Breast epithelium (tissue), 4 donors: ENCODE data around the gene RPS6KC1. TPM values are rescaled to one million over a fixed set of nuclear protein-coding genes. Genes with fewer than 3 reads are reported as not detected.

Source experiments
- DNase-seq, 2 donors: peaks; one replicate each; pipeline ENCODE4 v3.0.0-alpha.2; 2019; ENCODE audit warnings: low spot score in 2 of 2
- H3K27ac ChIP-seq, 2 donors: fragments of 200-600 bp; sonication (generic) in 1 of 2; one replicate each; pipeline ENCODE4 v1.5.1; 2016 to 2019; ENCODE audit warnings: mild to moderate bottlenecking in 1 of 2
- H3K27me3 ChIP-seq, 2 donors: fragments of 200-600 bp; sonication (generic) in 1 of 2; one replicate each; pipeline versions ENCODE4 v1.5.1 to v1.6.0; 2017 to 2019; ENCODE audit warnings: control low read depth in 1 of 2, mild to moderate bottlenecking in 1 of 2
- H3K36me3 ChIP-seq: fragments of 200-600 bp; one replicate; pipeline ENCODE4 v1.5.1; 2019
- H3K4me1 ChIP-seq, 2 donors: fragments of 200-600 bp; sonication (generic); one replicate each; pipeline ENCODE4 v1.5.1; 2016 to 2019; ENCODE audit warnings: control low read depth in 1 of 2
- H3K4me3 ChIP-seq, 3 donors: fragments of 200-600 bp; sonication (generic); 1 replicate in 2 of 3; 2 replicates in 1 of 3; pipeline ENCODE4 v1.5.1; 2016 to 2019; ENCODE audit warnings: mild to moderate bottlenecking in 3 of 3, moderate library complexity in 2 of 3
- H3K9me3 ChIP-seq, 2 donors: fragments of 200-600 bp; sonication (generic) in 1 of 2; one replicate each; pipeline ENCODE4 v1.5.1; 2016 to 2019; ENCODE audit warnings: control low read depth in 1 of 2
- POLR2A ChIP-seq: fragments of 450-650 bp; IDR thresholded peaks from one replicate; pipeline ENCODE4 v1.6.1; 2016; ENCODE audit warnings: antibody characterized with exemption, mild to moderate bottlenecking, moderate library complexity
- POLR2AphosphoS5 ChIP-seq, 3 donors: sonication (generic); formaldehyde crosslinking; IDR thresholded peaks; one replicate each; pipeline ENCODE4 v1.6.1; 2017; ENCODE audit warnings: antibody characterized with exemption in 3 of 3
- intact Hi-C: fragments of 100-400 bp; cut with DNase I; formaldehyde crosslinking; loops from one replicate; pipeline ENCODE4 v1.15.1; 2023; ENCODE audit warnings: low total_unique reads
- total RNA-seq, 3 donors: library from RNA; depleted of rRNA; stranded (reverse); fragments of >200 nt; gene quantifications; one replicate each; pipeline ENCODE4 v1.1.0, GENCODE V29; 2016
- TF ChIP-seq, protein P1 (sequence below), 3 donors: fragments of 450-650 bp; IDR thresholded peaks; one replicate each; pipeline ENCODE4 v1.5.1; 2016 to 2017; ENCODE audit warnings: antibody characterized with exemption in 3 of 3, mild to moderate bottlenecking in 3 of 3, moderate library complexity in 3 of 3

The RPS6KC1 gene
- total RNA-seq, 3 donors from 2014 or later: 26.2 to 32.1 (median 28.2) TPM

DNA sequence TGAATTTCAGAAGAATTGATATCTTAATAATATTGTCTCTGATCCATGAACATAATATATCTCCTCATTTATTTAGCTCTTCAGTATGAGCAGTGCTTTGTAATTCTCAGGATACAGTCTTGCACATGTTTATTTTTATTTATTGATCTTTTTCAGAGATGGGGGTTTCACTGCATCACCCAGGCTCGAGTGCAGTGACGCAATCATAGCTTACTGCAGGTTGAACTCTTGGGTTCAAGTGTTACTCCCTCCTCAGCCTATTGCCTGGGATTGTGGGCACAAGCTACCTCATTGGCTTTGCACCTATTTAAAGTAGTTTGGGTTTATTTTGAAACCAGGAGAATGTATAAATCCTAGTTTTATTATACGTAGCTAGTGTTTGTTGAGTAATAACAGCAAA, 4.7 kb downstream of the RPS6KC1 start:
- TF ChIP-seq, protein P1, sequence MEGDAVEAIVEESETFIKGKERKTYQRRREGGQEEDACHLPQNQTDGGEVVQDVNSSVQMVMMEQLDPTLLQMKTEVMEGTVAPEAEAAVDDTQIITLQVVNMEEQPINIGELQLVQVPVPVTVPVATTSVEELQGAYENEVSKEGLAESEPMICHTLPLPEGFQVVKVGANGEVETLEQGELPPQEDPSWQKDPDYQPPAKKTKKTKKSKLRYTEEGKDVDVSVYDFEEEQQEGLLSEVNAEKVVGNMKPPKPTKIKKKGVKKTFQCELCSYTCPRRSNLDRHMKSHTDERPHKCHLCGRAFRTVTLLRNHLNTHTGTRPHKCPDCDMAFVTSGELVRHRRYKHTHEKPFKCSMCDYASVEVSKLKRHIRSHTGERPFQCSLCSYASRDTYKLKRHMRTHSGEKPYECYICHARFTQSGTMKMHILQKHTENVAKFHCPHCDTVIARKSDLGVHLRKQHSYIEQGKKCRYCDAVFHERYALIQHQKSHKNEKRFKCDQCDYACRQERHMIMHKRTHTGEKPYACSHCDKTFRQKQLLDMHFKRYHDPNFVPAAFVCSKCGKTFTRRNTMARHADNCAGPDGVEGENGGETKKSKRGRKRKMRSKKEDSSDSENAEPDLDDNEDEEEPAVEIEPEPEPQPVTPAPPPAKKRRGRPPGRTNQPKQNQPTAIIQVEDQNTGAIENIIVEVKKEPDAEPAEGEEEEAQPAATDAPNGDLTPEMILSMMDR (IDR thresholded peaks at IDR 0.05): no peak
- no peak for TF ChIP-seq POLR2A
- no peak for TF ChIP-seq POLR2AphosphoS5 (IDR thresholded peaks at IDR 0.05)
- H3K9me3 ChIP-seq: peaks cover 0 to 5% of the 10 kb centered on the region in 2 donors
- H3K27me3 ChIP-seq: no peaks in the 10 kb centered on the region
- H3K4me1 ChIP-seq: no peaks in the 10 kb centered on the region
- H3K4me3 ChIP-seq: no peak overlapping the region
- H3K27ac ChIP-seq: no peak overlapping the region
- DNase-seq: no peak
- H3K36me3 ChIP-seq: no peaks in the 10 kb centered on the region
- intact Hi-C loops: no loop called here

DNA sequence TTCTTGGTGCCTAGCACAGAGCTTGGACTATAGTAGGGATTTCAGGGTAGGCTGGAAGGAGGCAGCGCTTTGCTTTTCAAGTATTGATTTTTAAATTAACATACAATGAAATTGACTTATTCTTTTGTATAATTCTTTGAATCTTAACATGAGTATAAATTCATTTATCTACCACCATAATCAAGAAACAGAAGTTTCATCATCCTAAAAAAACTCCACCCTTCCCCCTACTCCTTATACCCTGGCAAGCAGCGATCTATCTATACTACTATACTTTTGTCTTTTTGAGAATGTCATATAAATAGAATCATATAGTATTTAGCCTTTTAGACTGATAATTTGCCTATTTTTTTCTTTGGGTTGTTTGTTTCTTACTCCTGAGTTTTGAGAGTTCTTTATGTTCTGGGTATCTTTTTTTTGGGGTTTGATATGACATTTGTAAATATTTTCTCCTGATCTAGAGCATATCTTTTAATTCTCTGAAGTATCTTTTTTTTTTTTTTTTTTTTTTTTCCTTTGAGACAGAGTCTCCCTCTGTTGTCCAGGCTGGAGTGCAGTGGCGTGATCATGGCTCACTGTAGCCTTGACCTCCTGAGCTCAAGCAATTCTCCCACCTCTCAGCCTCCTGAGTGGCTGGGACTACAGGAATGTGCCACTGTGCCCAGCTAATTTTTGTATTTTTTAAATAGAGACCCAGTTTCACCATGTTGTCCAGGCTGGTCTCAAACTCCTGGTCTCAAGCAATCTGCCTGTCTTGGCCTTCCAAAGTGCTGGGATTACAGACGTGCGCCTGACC, 6.4 kb downstream of the RPS6KC1 start:
- Histone ChIP-seq H3K4me1 (no peaks in the 10 kb centered on the region), H3K27ac (no peak overlapping the region), H3K9me3 (peaks cover 0 to 5% of the 10 kb centered on the region in 2 donors), H3K36me3 (no peaks in the 10 kb centered on the region), H3K27me3 (no peaks in the 10 kb centered on the region), H3K4me3 (no peak overlapping the region)
- intact Hi-C loops: no loop called here
- TF ChIP-seq POLR2AphosphoS5 (IDR thresholded peaks at IDR 0.05) (no peak), POLR2A (no peak)
- TF ChIP-seq, protein P1 (IDR thresholded peaks at IDR 0.05): no peak
- DNase-seq: no peak

- TF ChIP-seq POLR2A (no peak), POLR2AphosphoS5 (IDR thresholded peaks at IDR 0.05) (no peak)
- TF ChIP-seq, protein P1 (IDR thresholded peaks at IDR 0.05): no peak
- H3K4me1 ChIP-seq: no peaks in the 10 kb centered on the region
- intact Hi-C loops: no loop called here
Observed at GRCh38 chr1:213060836-213061235, 9.8 kb downstream of the RPS6KC1 start.

GRCh38 chr1:213061263-213061662, 10.2 kb downstream of the RPS6KC1 start:
- intact Hi-C loops: no loop called here
- Histone ChIP-seq H3K36me3 (no peaks in the 10 kb centered on the region), H3K27me3 (no peaks in the 10 kb centered on the region), H3K9me3 (peaks cover 0 to 5% of the 10 kb centered on the region in 2 donors), H3K27ac (no peak overlapping the region), H3K4me1 (no peaks in the 10 kb centered on the region), H3K4me3 (no peak overlapping the region)
- DNase-seq: no peak
- TF ChIP-seq, protein P1 (IDR thresholded peaks at IDR 0.05): no peak
- TF ChIP-seq POLR2AphosphoS5 (IDR thresholded peaks at IDR 0.05) (no peak), POLR2A (no peak)

More at GRCh38 chr1:213060836-213061235, 9.8 kb downstream of the RPS6KC1 start:
- Histone ChIP-seq H3K27ac (no peak overlapping the region), H3K4me3 (no peak overlapping the region), H3K36me3 (no peaks in the 10 kb centered on the region), H3K9me3 (peaks cover 0 to 5% of the 10 kb centered on the region in 2 donors), H3K27me3 (no peaks in the 10 kb centered on the region)
- DNase-seq: no peak

DNA sequence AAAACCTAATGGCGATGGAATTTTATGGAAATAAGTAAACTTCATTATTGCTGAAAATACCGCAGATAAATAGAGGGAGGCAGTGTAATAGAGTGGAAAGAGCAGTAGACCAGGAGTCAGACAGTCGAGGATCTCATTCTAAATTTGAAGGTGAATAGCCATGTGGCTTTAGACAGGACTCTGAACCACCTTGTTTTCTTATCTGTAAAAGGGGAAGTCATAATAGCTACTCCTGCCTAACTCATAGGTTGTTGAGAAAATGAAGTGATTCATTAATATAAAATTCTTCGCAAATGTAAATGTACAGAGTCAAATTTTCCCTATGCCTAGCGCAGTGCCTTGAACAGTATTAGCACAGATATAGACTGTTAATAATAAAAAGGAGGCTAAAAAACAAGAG, 14.8 kb downstream of the RPS6KC1 start:
- Histone ChIP-seq H3K27ac (no peak overlapping the region), H3K27me3 (no peaks in the 10 kb centered on the region), H3K4me3 (no peak overlapping the region), H3K4me1 (no peaks in the 10 kb centered on the region), H3K36me3 (no peaks in the 10 kb centered on the region), H3K9me3 (no peaks in the 10 kb centered on the region)
- DNase-seq: no peak
- intact Hi-C loops: no loop called here
- TF ChIP-seq, protein P1 (IDR thresholded peaks at IDR 0.05): no peak
- TF ChIP-seq POLR2AphosphoS5 (IDR thresholded peaks at IDR 0.05) (no peak), POLR2A (no peak)
